Activated naive CD8-positive, alpha-beta T cell (primary cell): ENCODE measurements around the gene GDPD5.

ENCODE experiments used
- H3K27ac Mint-ChIP-seq: one replicate; pipeline ENCODE4 v1.8.0; 2021; ENCODE audit warnings: mixed read lengths
- H3K27me3 Mint-ChIP-seq: one replicate; pipeline ENCODE4 v1.8.0; 2021; ENCODE audit warnings: mixed read lengths
- H3K36me3 Mint-ChIP-seq: one replicate; pipeline ENCODE4 v1.8.0; 2021; ENCODE audit warnings: mixed read lengths
- H3K4me1 Mint-ChIP-seq: one replicate; pipeline ENCODE4 v1.8.0; 2021; ENCODE audit warnings: low read depth, mixed read lengths
- H3K4me3 Mint-ChIP-seq: one replicate; pipeline ENCODE4 v1.8.0; 2021; ENCODE audit warnings: mild to moderate bottlenecking, mixed read lengths
- H3K9me3 Mint-ChIP-seq: one replicate; pipeline ENCODE4 v1.8.0; 2021; ENCODE audit warnings: low read depth, mixed read lengths

GDPD5 gene

DNA sequence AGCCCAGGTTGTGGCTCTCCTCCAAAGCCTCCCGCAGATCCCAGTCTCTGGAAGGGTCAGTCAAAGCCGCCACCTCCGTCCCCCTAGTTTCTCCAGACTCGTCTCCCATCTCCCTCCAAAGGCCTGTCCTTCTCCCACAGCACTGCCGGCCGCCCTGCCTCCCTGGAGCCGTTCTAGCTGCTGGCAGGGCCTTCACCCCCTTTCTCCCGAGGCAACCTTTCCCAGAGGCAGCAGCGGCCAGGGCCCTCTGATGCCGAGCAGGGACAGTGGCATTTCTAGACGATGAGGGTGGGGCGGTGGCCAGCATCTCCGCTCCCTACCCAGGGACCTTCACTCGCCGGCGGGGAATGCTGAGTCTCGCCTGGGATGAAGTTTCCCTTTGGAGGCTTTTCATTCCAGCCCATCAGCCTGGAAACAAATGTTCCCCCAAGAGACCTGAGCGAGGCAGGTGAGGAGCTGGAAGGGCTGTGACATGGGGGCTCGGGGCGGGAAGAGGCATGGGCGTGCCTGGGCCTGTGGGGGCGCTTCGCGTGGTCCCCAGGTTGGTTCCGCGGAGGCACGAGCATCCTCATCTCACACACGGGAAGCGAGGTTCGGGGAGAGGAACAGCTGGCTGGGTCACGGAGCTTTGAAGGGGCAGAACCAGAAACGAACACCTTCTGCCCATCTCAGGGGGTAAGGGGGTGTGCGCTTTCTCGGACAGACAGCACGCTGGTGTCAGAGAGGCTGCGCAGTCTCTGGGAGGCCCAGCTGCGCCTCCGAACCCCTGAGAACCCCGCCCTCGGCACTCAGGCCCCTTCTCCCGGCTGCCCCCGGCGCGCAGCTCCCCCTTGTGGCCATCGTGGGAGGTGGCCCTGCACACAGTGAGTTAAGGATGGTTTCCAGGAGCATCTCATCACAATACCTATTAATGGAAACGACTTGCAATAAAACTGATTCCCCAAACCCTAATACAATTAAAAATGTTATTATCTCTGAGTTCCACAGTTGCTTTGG, 74.6 kb downstream of the GDPD5 start:
- Mint-ChIP-seq H3K9me3 (no peaks in the 10 kb centered on the region), H3K36me3 (no peaks in the 10 kb centered on the region), H3K27me3 (no peaks in the 10 kb centered on the region), H3K27ac (no peak overlapping the region), H3K4me1 (no peaks in the 10 kb centered on the region), H3K4me3 (no peak overlapping the region)

DNA sequence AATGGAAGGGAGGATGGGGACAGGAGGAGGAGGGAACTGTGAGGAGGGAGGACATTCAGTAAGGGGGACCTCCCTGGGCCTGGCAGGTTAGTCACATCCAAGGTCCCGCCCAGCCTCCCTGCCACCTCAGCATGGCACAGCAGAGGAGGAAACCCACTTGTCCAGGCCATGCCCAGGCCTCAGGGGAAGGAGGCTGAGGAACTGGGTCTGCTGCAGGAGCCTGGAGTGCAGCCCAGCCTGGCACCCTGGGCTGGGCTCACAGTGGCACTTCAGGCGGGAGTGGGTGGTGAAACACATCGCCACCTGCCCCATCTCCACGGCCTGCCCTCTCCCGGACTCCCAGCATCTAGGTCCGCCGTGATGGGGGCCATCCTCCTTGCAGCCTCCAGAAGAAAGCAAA, 75.5 kb downstream of the GDPD5 start:
- Mint-ChIP-seq H3K36me3 (no peaks in the 10 kb centered on the region), H3K4me3 (no peak overlapping the region), H3K9me3 (no peaks in the 10 kb centered on the region), H3K27me3 (no peaks in the 10 kb centered on the region), H3K27ac (no peak overlapping the region), H3K4me1 (no peaks in the 10 kb centered on the region)

DNA sequence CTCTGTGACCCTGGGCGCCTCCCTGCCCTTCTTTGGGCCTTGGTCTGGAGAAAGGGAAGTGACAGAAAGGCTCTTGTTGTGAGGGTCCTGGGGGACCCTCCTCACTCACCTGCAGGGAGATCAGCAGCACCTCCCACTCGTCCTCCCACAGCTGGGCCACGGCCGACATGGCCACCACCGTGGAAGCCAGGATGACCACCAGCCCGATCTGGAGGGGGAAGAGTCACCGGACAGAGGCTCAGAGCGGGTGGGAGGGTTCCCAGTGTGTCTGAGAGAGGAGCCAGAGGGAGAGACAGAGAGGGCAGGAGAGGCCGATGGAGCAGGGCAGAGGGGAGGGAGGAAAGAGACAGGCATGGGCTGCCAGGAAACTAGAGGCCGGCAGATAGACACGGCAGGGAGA, 76.0 kb downstream of the GDPD5 start:
- Mint-ChIP-seq H3K4me1 (no peaks in the 10 kb centered on the region), H3K27ac (no peak overlapping the region), H3K27me3 (no peaks in the 10 kb centered on the region), H3K36me3 (no peaks in the 10 kb centered on the region), H3K9me3 (no peaks in the 10 kb centered on the region), H3K4me3 (no peak overlapping the region)

DNA sequence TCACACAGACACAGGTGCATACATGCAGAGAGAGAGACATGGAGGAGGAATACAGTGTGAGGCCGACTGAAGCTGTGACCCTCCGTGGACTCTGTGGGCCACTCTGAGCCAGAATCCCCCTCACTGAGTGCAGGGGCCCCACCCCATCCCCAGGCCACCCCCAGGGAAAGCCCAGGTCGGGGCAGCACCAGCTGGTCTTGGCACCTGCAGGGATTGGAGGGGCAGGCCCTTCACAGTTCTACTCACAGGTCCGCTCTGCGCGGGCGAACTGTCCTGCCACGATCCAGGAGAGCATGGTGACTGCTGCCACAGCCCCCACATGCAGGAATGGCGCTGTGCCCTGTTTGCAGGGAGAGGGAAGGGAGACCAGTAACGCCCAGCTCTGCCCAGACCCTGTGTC, 76.5 kb downstream of the GDPD5 start:
- Mint-ChIP-seq H3K4me1 (no peaks in the 10 kb centered on the region), H3K27ac (no peak overlapping the region), H3K36me3 (no peaks in the 10 kb centered on the region), H3K9me3 (no peaks in the 10 kb centered on the region), H3K4me3 (no peak overlapping the region), H3K27me3 (no peaks in the 10 kb centered on the region)

DNA sequence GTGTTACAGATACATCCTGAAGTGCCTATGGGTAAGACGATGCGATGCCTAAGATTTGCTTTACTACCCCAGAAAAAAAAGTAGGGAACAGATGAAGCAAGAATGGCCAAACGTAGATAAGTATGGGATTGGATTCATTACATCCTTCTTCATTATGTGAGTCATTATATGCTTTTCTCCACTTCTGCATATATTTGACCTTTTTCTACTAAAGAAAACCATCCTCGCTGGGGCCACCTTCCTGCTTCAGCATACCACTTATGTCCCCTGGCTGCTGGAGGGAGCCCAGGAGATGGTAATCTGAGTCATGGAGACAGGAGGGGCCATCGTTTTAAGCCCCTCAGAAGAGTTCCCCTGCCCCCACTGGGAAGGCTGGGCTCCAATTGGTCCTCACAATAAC, 78.3 kb downstream of the GDPD5 start:
- Mint-ChIP-seq H3K4me1 (no peaks in the 10 kb centered on the region), H3K9me3 (no peaks in the 10 kb centered on the region), H3K27me3 (no peaks in the 10 kb centered on the region), H3K36me3 (no peaks in the 10 kb centered on the region), H3K27ac (no peak overlapping the region), H3K4me3 (no peak overlapping the region)

DNA sequence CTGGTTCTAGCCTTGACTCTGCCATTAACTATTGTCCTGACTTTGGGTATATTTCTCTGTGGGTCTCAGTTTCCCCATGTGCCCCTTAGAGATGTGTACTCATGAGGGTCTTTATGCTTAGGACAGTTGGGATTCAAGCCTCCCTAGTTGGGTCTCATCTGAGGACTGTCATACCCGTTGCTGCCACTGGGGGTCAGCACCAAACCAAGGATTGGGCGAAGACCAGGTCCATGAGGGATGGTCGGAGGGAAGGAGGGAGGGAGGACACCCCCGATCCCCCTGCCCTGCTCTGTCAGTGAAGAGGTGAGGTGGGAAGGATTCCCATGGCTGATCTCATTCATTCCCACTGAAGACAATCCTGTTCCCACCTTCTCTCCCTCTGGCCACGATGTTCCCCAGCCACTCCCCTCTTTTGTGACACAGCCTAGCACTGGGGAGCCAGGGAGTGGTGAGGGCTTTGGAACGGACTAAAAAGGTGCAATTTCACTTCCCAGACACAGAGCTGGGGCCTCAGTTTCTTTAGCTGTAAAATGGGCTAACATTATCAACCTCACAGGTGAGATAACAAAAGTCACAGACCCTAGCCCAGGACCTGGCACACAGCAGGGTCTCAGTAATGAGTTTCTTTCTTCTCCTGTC, 80.3 kb downstream of the GDPD5 start:
- no peak overlapping the region for H3K27ac Mint-ChIP-seq
- no peaks in the 10 kb centered on the region for H3K36me3 Mint-ChIP-seq

DNA sequence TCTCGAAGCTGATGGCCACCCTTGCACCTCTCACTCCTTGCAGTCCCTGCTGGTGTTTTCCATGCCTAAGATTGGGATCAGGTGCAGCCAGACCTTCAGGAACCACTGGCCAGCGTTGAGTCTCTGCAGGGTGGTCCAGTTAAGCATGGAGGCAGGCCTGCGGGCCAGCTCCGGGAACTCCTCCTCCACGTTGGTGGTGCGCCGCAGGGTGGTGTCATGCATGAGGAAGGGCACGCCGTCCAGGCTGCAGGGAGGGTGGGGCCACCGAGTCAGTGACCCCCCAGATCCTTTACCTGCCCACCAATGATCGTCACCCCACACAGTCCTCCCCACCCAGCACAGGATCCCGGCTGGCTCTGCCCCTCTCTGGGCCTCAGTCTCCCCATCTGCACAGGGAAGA, 82.7 kb downstream of the GDPD5 start:
- Mint-ChIP-seq H3K4me3 (no peak overlapping the region), H3K9me3 (no peaks in the 10 kb centered on the region), H3K27me3 (no peaks in the 10 kb centered on the region), H3K4me1 (no peaks in the 10 kb centered on the region), H3K36me3 (no peaks in the 10 kb centered on the region), H3K27ac (no peak overlapping the region)

More for the DNA sequence above, 80.3 kb downstream of the GDPD5 start:
- Mint-ChIP-seq H3K4me3 (no peak overlapping the region), H3K27me3 (no peaks in the 10 kb centered on the region), H3K4me1 (no peaks in the 10 kb centered on the region), H3K9me3 (no peaks in the 10 kb centered on the region)

DNA sequence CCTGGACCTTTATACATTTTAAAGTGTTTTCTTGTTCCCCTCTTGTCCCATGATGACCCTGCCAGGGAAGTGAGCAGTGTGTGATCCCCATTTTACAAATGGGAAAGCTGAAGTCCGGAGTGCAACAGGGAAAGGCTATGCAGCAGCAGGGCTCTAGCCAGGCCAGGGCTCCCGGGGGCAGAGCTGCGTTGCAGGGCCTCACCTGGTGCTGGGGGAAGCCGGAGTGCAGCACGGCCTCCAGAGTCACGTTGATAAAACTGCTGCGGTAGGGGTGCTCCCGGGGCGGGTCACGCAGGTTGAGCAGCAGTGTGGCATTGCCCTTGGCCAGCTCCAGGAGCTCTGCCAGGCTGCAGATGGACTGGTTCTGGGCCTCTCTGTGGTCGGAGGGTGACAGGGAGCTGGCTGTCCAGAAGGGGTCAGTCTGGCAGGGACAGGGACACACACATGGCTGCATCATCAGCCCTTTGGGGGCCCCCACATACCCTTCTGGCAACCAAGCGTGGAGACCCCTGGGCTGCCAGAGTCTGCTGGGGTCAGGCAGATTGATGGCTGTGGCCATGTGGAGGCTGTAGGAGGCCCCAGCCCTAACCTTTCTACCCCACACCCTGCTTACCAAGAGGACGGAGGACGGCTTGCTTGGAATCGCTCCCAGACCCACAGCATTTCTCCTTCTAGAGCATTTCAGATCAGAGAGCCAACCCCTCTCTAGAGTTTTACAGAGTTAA, 83.4 kb downstream of the GDPD5 start:
- Mint-ChIP-seq H3K4me1 (no peaks in the 10 kb centered on the region), H3K27ac (no peak overlapping the region), H3K36me3 (no peaks in the 10 kb centered on the region), H3K9me3 (no peaks in the 10 kb centered on the region), H3K4me3 (no peak overlapping the region), H3K27me3 (no peaks in the 10 kb centered on the region)

DNA sequence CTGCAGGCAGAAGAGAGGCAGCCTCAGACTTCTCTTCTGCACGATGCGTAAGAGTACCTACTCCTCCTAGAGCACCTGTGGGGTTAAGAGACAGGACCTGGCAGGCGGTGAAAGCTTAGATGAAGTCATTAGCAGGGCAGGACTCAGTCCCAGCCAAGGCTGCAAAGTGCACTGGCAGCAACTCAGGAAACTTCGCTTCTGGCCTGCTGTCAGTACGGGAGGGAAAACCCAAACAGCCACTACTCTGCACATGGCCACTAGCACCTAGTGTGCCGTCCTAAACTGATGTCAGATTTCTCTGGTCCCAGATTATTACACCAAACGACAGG, 84.0 kb downstream of the GDPD5 start:
- no peaks in the 10 kb centered on the region for H3K9me3 Mint-ChIP-seq
- no peaks in the 10 kb centered on the region for H3K27me3 Mint-ChIP-seq
- no peak overlapping the region for H3K27ac Mint-ChIP-seq
- H3K4me1 Mint-ChIP-seq, result no peaks in the 10 kb centered on the region
- H3K4me3 Mint-ChIP-seq, result no peak overlapping the region
- H3K36me3 Mint-ChIP-seq, result no peaks in the 10 kb centered on the region

DNA sequence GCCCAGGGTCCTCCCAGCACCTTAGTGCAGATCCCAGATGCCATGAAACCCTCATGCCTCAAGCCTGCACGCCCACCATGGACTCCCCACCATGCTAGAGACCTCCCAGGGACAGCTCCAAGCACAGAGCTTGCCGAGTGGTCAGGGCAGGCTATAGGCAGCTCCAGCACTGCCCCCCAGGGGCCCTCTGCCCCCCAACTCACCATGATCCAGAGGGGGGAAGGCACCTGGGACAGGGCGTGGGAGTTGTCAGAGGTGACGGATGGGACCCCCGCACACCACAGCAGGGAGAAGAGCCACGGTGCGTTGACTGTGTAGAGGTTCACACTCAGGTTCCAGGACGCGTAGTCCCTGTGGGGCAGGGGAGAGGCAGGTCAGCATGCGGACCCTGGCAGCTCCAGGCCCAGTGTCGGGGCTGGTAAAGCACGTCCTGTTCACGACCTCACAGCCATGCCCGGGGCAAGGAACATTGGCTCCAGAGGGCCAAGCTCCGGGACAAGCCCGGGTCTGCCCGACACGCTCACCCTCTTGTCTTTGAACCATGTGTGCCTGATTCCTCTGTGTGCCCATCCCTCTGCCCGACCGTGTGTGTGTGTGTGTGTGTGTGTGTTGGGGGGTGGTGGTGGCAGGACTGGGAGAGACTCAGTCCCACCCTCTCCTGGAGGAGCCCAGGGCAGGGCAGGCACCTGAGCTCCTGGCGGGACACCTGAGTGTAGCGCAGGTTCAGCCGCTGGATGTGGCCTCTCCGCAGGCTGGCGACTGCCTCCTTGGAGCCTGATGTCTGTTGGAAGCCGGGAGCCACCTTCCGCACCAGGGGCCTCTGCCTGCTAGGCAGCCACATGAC, 84.6 kb downstream of the GDPD5 start:
- no peaks in the 10 kb centered on the region for H3K27me3 Mint-ChIP-seq
- no peaks in the 10 kb centered on the region for H3K36me3 Mint-ChIP-seq
- H3K4me1 Mint-ChIP-seq, result no peaks in the 10 kb centered on the region
- no peak overlapping the region for H3K27ac Mint-ChIP-seq
- H3K9me3 Mint-ChIP-seq, result no peaks in the 10 kb centered on the region
- no peak overlapping the region for H3K4me3 Mint-ChIP-seq

DNA sequence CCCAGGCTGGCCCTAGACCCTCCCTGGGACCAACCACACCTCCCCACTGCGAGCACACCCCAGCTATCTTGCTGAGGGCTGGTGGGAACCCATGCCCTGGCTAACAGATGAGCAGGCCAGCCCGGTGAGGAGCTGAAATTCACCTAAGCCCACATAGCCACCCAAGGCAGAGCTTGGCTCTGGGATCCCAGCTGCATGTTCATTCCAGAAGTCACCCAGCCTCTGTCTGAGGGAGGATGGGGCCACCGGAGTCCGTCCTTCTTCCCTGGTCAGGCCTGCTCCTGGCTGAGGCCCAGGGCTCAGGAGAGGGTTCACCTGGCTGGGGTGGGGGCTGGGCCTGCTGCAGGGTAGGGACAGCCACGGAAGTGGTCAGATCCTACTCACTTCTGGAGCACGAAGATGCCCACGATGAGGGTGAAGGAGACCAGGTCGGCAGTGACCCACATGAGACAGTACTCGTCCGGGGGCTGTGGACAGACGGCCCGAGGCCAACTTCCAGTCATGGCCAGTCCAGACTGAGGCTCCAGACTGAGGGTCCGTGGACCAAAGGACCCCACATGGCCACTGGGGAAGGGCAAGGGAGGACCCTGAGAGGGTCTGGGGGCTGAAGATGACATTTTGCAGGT, 86.1 kb downstream of the GDPD5 start:
- Mint-ChIP-seq H3K9me3 (no peaks in the 10 kb centered on the region), H3K4me1 (no peaks in the 10 kb centered on the region), H3K27ac (no peak overlapping the region), H3K4me3 (no peak overlapping the region), H3K36me3 (no peaks in the 10 kb centered on the region), H3K27me3 (no peaks in the 10 kb centered on the region)

DNA sequence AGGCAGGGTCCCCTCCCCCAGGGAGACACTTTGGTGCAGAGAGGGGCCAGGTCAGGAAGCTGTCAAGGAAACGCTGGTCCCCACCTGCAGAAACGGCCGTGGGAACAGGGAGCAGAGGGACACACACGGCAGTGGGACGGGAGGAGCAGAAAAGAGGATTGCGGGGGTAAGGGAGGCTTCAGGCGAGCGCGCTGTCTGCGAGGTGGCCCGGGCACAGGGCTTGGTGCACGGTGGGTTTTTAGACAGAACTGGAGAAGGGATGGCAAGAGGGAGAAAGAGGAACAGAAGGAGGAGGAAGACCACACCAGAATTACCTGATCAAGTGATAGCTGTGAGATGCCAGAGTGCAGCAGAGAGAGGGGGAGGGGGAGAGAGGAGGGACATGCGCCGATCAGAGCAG, 86.7 kb downstream of the GDPD5 start:
- Mint-ChIP-seq H3K4me1 (no peaks in the 10 kb centered on the region), H3K27ac (no peak overlapping the region), H3K27me3 (no peaks in the 10 kb centered on the region), H3K36me3 (no peaks in the 10 kb centered on the region), H3K9me3 (no peaks in the 10 kb centered on the region), H3K4me3 (no peak overlapping the region)

DNA sequence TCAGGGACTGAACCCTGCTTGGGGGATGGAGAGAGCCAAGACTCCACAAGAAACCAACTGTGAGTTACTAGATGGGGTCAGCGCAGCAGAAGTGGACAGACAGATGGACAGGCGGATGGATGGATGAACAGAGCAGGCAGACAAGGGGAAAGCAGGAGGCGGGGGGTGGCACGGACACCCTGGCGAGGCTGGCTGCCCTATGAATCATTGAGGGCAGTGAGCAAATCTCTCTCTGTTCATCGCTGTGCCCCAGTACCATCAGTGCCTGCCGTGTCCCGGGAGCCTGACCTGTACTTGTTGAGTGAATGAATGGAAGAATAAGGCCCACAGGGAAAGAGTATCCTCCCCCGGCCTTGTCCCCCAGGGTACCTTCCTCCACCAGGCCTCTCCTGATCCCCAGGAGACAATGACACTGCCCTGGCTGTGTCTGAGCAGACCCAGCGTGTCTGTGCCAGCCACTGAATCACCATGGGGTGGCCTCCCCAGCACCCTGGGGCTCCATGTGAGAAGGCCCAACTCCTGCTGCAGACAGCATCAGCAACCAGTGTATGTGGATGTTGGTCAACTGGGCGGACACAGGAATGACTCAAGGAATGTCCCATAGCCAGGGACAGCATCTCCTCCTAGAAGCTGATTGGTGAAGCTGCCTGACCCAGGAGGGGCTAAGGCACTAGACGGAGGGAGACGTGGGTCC, 87.6 kb downstream of the GDPD5 start:
- Mint-ChIP-seq H3K4me3 (no peak overlapping the region), H3K9me3 (no peaks in the 10 kb centered on the region), H3K27ac (no peak overlapping the region), H3K27me3 (peaks cover 3% of the 10 kb centered on the region), H3K4me1 (no peaks in the 10 kb centered on the region), H3K36me3 (no peaks in the 10 kb centered on the region)

DNA sequence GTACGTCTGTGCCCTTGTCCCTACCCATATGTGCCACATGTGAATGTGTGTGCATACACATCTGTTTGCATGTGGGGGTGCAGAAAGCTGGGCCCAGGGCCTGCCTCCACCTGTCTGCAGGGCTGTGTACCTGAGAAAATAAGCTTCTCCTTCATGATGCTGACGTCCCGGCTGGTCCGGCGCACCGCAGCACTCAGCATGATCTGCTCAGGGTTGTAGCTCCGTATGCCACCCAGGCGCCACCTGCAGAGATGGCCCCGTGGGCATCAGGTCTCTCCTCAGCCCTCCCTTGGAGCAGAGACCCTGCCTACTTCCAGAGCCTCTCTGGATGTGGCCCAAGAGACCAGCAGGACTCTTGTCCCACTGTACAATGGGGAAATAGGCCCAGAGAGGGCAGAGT, 88.9 kb downstream of the GDPD5 start:
- H3K36me3 Mint-ChIP-seq, result no peaks in the 10 kb centered on the region
- no peak overlapping the region for H3K27ac Mint-ChIP-seq
- no peak overlapping the region for H3K4me3 Mint-ChIP-seq
- H3K9me3 Mint-ChIP-seq, result no peaks in the 10 kb centered on the region
- H3K4me1 Mint-ChIP-seq, result no peaks in the 10 kb centered on the region
- H3K27me3 Mint-ChIP-seq, result peaks cover 13% of the 10 kb centered on the region
